GM12878 (cell line): ENCODE data around the gene UGT1A8. TPM values are rescaled to one million over a fixed set of nuclear protein-coding genes. Genes with fewer than 3 reads are reported as not detected.
"Not testable (repeated sequence)": the region's sequence is repeated elsewhere in the genome, so short reads cannot be mapped to it uniquely, and the experiment has no call there.

Experiments
- ATAC-seq: fragments of 200-7000 bp; cut with Tn5 transposase; 3 replicates; pipeline ENCODE4 v1.9.1; 2020; ENCODE audit warnings: mild to moderate bottlenecking, moderate library complexity
- BruUV-seq: library from RNA; stranded (reverse); fragments of 400-500 nt; replicated peaks from 2 replicates; lab custom pipeline; 2021; lab: Mats Ljungman, UMichigan
- CTCF ChIA-PET: fragments of 300-600 bp; sonication (Branson Sonifier 250); formaldehyde crosslinking; extraction: SDS; loops from one replicate; lab custom pipeline; 2021; ENCODE audit warnings: inconsistent platforms; lab: Yijun Ruan, JAX
- POLR2A ChIA-PET: fragments of 350-600 bp; formaldehyde crosslinking; extraction: SDS; loops from one replicate; lab custom pipeline; 2021; ENCODE audit warnings: inconsistent platforms; lab: Charles Lee
- RAD21 ChIA-PET: fragments of 300-600 bp; sonication (Branson Sonifier 250); formaldehyde crosslinking; loops from one replicate; lab custom pipeline; 2023; ENCODE audit warnings: antibody characterized with exemption; ENCODE audit not compliant: unreplicated experiment; lab: Charles Lee
- SMC1A ChIA-PET: fragments of 300-600 bp; sonication (Branson Sonifier 250); formaldehyde crosslinking; loops from one replicate; lab custom pipeline; 2023; ENCODE audit not compliant: unreplicated experiment, uncharacterized antibody; lab: Charles Lee
- DNase-seq: peaks from one replicate; pipeline ENCODE4 v3.0.0-alpha.2; 2011; ENCODE audit warnings: low read depth, low spot score
- FAIRE-seq: peaks from 3 replicates; lab custom pipeline; 2011; peaks lifted over from hg19 to GRCh38; lab: Jason Lieb, UNC
- H2AFZ ChIP-seq: 2 replicates; pipeline ENCODE4 v1.6.0; 2011; ENCODE audit warnings: low read depth, low read length, control low read depth; ENCODE audit not compliant: control insufficient read depth
- H3K27ac ChIP-seq: 2 replicates; pipeline ENCODE4 v1.5.1; 2011; ENCODE audit warnings: control low read depth; ENCODE audit not compliant: control insufficient read depth, insufficient read depth
- H3K27me3 ChIP-seq, 2 experiments: replicated peaks in 1 of 2; 2 replicates each; pipeline versions ENCODE4 v1.6.0 to v1.6.1; 2011; ENCODE audit warnings: low read length in 1 of 2; ENCODE audit not compliant: control insufficient read depth in 2 of 2, insufficient read depth in 2 of 2
- H3K36me3 ChIP-seq, 2 experiments: 2 replicates each; pipeline ENCODE4 v1.5.1; 2011; ENCODE audit warnings: low read length in 1 of 2; ENCODE audit not compliant: control insufficient read depth in 2 of 2, insufficient read depth in 2 of 2
- H3K4me1 ChIP-seq: 2 replicates; pipeline ENCODE4 v1.6.1; 2011; ENCODE audit warnings: mild to moderate bottlenecking, low read length, moderate library complexity, mixed read lengths; ENCODE audit not compliant: control insufficient read depth, insufficient read depth
- H3K4me2 ChIP-seq: 2 replicates; pipeline ENCODE4 v1.6.0; 2011; ENCODE audit warnings: control low read depth; ENCODE audit not compliant: control insufficient read depth, insufficient read depth
- H3K4me3 ChIP-seq: fragments of 200-600 bp; sonication (generic); 2 replicates; pipeline ENCODE4 v1.5.1; 2016
- H3K79me2 ChIP-seq: 2 replicates; pipeline ENCODE4 v1.6.0; 2011; ENCODE audit warnings: low read length; ENCODE audit not compliant: control insufficient read depth, insufficient read depth
- H3K9ac ChIP-seq: 2 replicates; pipeline ENCODE4 v1.8.0; 2011; ENCODE audit warnings: low read length, control low read depth, mixed read lengths; ENCODE audit not compliant: control insufficient read depth, insufficient read depth
- H3K9me3 ChIP-seq: replicated peaks from 3 replicates; pipeline ENCODE4 v1.5.1; 2011; ENCODE audit warnings: mild to moderate bottlenecking, low read length; ENCODE audit not compliant: control insufficient read depth, insufficient read depth
- H4K20me1 ChIP-seq: 2 replicates; pipeline ENCODE4 v1.6.0; 2011; ENCODE audit not compliant: control insufficient read depth, insufficient read depth
- ASH2L ChIP-seq: fragments of 300-600, 200-600 bp; sonication (generic); IDR thresholded peaks from 2 replicates; pipeline ENCODE4 v1.6.1; 2017; ENCODE audit warnings: low read depth, mild to moderate bottlenecking, borderline replicate concordance
- EP300 ChIP-seq, 2 experiments: fragments of 150-350 bp in 1 of 2; IDR thresholded peaks; 2 replicates each; pipeline ENCODE4 v1.6.1; 2011 to 2012; ENCODE audit warnings: low read depth in 2 of 2, low read length in 2 of 2, borderline replicate concordance in 1 of 2, improper control_type of control experiment in 1 of 2, inconsistent platforms in 1 of 2; ENCODE audit not compliant: control insufficient read depth in 1 of 2
- IKZF2 ChIP-seq, 2 experiments: fragments of 450-650 bp; IDR thresholded peaks; 2 replicates each; pipeline ENCODE4 v1.6.1; 2017; ENCODE audit warnings: mild to moderate bottlenecking in 2 of 2, moderate library complexity in 2 of 2
- JUND ChIP-seq: IDR thresholded peaks from 2 replicates; pipeline ENCODE4 v1.6.1; 2012; ENCODE audit warnings: low read depth, mild to moderate bottlenecking, low read length, improper control_type of control experiment, moderate library complexity
- KDM1A ChIP-seq: fragments of 200-600 bp; sonication (generic); IDR thresholded peaks from 2 replicates; pipeline ENCODE4 v1.6.1; 2016; ENCODE audit warnings: borderline replicate concordance
- MAX ChIP-seq: IDR thresholded peaks from 2 replicates; pipeline ENCODE4 v1.6.1; 2012; ENCODE audit warnings: low read depth, low read length, improper control_type of control experiment
- NFYB ChIP-seq: IDR thresholded peaks from 2 replicates; pipeline ENCODE4 v1.6.1; 2011; ENCODE audit warnings: low read depth, mild to moderate bottlenecking, low read length, improper control_type of control experiment, moderate library complexity; ENCODE audit not compliant: insufficient read depth
- NR2F1 ChIP-seq: fragments of 450-650 bp; conservative IDR thresholded peaks from 2 replicates; pipeline ENCODE4 v1.6.1; 2017; ENCODE audit warnings: mild to moderate bottlenecking
- SREBF1 ChIP-seq: IDR thresholded peaks from 2 replicates; pipeline ENCODE4 v1.6.1; 2012; ENCODE audit warnings: mild to moderate bottlenecking, low read length
- STAT3 ChIP-seq: IDR thresholded peaks from 2 replicates; pipeline ENCODE4 v1.6.1; 2011; ENCODE audit warnings: low read depth, low read length, improper control_type of control experiment
- TAF1 ChIP-seq: IDR thresholded peaks from 2 replicates; pipeline ENCODE4 v1.6.1; 2011; ENCODE audit warnings: mild to moderate bottlenecking, low read depth, low read length, borderline replicate concordance
- YBX1 ChIP-seq: fragments of 450-650 bp; IDR thresholded peaks from 2 replicates; pipeline ENCODE4 v1.6.1; 2016; ENCODE audit warnings: antibody characterized with exemption
- ZSCAN29 ChIP-seq: fragments of 450-650 bp; IDR thresholded peaks from 2 replicates; pipeline ENCODE4 v1.6.1; 2017; ENCODE audit warnings: mild to moderate bottlenecking, moderate library complexity
- WGBS: methylation state at CpG from one replicate; pipeline ENCODE4 v1.1.6; 2016; ENCODE audit warnings: low lambda C conversion rate; ENCODE audit not compliant: insufficient replicate concordance, insufficient coverage; ENCODE audit errors: missing lambda C conversion rate; 5-methylcytosine and 5-hydroxymethylcytosine counted together
- in situ Hi-C: fragments of 300-500 bp; cut with MboI; formaldehyde crosslinking; loops from 9 replicates; pipeline ENCODE4 v1.14.3; 2018; ENCODE audit warnings: mixed read lengths
- intact Hi-C: fragments of 100-400 bp; cut with micrococcal nuclease; formaldehyde crosslinking; loops from one replicate; pipeline ENCODE4 v1.14.2; 2022; ENCODE audit not compliant: unreplicated experiment
- polyA plus RNA-seq, 11 experiments: library from polyadenylated mRNA; depleted of rRNA in 4 of 11; unstranded in 6 of 11; stranded (reverse) in 5 of 11; fragments of >200 nt; fragmentation: Nextera tagmentation in 4 of 11; fragmentation: Illumina TruSeq in 1 of 11; extraction: Ambion mirVana in 4 of 11; extraction: Trizol in 1 of 11; gene quantifications; 1 replicate in 1 of 11; 2 replicates in 10 of 11; pipeline versions ENCODE4 v1.2.1 to v1.2.3, GENCODE V29; 2011 to 2016; ENCODE audit warnings: inconsistent platforms in 2 of 11, missing spikeins in 2 of 11, low read depth in 1 of 11
- total RNA-seq, 4 experiments: library from RNA; depleted of rRNA in 3 of 4; stranded (reverse); fragments of >200 nt in 3 of 4; fragmentation: Illumina TruSeq in 1 of 4; extraction: Trizol in 1 of 4; gene quantifications; 2 replicates each; pipeline versions ENCODE4 v1.2.1 to v1.2.3, GENCODE V29; 2013 to 2021
- TF ChIP-seq, protein P1 (sequence below): fragments of 450-650 bp; IDR thresholded peaks from 2 replicates; pipeline ENCODE4 v1.6.1; 2017; ENCODE audit warnings: mild to moderate bottlenecking, moderate library complexity

The UGT1A8 gene
- total and polyA plus RNA-seq, 10 of the 15 experiments (the other 5 are each of a cell fraction or from before 2014, with no cell fraction given): not detected

GRCh38 chr2:233592706-233593105, 24.7 kb upstream of the UGT1A8 start:
- ATAC-seq (peak; percentile 29), FAIRE-seq (peak; percentile 44)
- DNase-seq, H2AFZ ChIP-seq, CTCF ChIA-PET, RAD21 ChIA-PET, H3K27ac ChIP-seq, H3K79me2 ChIP-seq, H3K27me3 ChIP-seq, H4K20me1 ChIP-seq, SMC1A ChIA-PET, H3K36me3 ChIP-seq, in situ Hi-C loops, H3K9ac ChIP-seq, H3K9me3 ChIP-seq, BruUV-seq, POLR2A ChIA-PET, intact Hi-C loops: not testable (repeated sequence)
- peak overlapping the region; percentile 38; the same call in 1 of the 2 replicates for H3K4me2 ChIP-seq
- peak overlapping the region; percentile 25; the same call in 1 of the 2 replicates for H3K4me3 ChIP-seq
- H3K4me1 ChIP-seq: peaks cover 15% of the 10 kb centered on the region
- WGBS: 7% methylated on average over 1 of the region's 1 CpG

- no peaks in the 10 kb centered on the region for H3K27me3 ChIP-seq
- ChIA-PET SMC1A (no interaction called here), RAD21 (no interaction called here), CTCF (no interaction called here), POLR2A (no interaction called here)
- H2AFZ ChIP-seq: no peak overlapping the region; the same call in 1 of the 2 replicates
- no TSS peak for BruUV-seq
- 0 out of 2 replicates have a peak overlapping the region, but pooled peaks have one; percentile 25 for H3K4me3 ChIP-seq
- no peak for FAIRE-seq
- peak overlapping the region; percentile 38; the same call in 1 of the 2 replicates for H3K4me2 ChIP-seq
- no peak overlapping the region for H3K9ac ChIP-seq
- H3K4me1 ChIP-seq: peaks cover 15% of the 10 kb centered on the region
- 5% methylated on average over 7 of the region's 8 CpGs for WGBS
- DNase-seq: peak; percentile 50
- no peaks in the 10 kb centered on the region for H3K36me3 ChIP-seq
- H3K9me3 ChIP-seq: peaks cover 7% of the 10 kb centered on the region
- no peaks in the 10 kb centered on the region for H4K20me1 ChIP-seq
- in situ Hi-C loops (no loop called here), intact Hi-C loops (no loop called here)
- peak; percentile 92 for ATAC-seq
- no peak overlapping the region for H3K27ac ChIP-seq
- no peaks in the 10 kb centered on the region for H3K79me2 ChIP-seq
- TF ChIP-seq EP300 (IDR thresholded peaks at IDR 0.05; ENCODE audit: borderline replicate concordance in 1 of 2, control insufficient read depth in 1 of 2, low read depth in 2 of 2, low read length in 2 of 2): peak in 1 of 2 experiments; percentile 48; a peak in 1 of 4 replicates
- TF ChIP-seq NR2F1: 0 out of 2 replicates have a peak, but pooled peaks have one; percentile 11
- TF ChIP-seq TAF1: no peak
- TF ChIP-seq NFYB: no peak
- TF ChIP-seq MAX: no peak
- TF ChIP-seq ASH2L: no peak
- TF ChIP-seq JUND: peak; percentile 14; the same call in 1 of the 2 replicates
- no peak for TF ChIP-seq YBX1
- no peak for TF ChIP-seq ZSCAN29
- TF ChIP-seq IKZF2 (IDR thresholded peaks at IDR 0.05): 0 out of 4 replicates have a peak, but pooled peaks have one; percentile 16 to 36
- TF ChIP-seq, protein P1, sequence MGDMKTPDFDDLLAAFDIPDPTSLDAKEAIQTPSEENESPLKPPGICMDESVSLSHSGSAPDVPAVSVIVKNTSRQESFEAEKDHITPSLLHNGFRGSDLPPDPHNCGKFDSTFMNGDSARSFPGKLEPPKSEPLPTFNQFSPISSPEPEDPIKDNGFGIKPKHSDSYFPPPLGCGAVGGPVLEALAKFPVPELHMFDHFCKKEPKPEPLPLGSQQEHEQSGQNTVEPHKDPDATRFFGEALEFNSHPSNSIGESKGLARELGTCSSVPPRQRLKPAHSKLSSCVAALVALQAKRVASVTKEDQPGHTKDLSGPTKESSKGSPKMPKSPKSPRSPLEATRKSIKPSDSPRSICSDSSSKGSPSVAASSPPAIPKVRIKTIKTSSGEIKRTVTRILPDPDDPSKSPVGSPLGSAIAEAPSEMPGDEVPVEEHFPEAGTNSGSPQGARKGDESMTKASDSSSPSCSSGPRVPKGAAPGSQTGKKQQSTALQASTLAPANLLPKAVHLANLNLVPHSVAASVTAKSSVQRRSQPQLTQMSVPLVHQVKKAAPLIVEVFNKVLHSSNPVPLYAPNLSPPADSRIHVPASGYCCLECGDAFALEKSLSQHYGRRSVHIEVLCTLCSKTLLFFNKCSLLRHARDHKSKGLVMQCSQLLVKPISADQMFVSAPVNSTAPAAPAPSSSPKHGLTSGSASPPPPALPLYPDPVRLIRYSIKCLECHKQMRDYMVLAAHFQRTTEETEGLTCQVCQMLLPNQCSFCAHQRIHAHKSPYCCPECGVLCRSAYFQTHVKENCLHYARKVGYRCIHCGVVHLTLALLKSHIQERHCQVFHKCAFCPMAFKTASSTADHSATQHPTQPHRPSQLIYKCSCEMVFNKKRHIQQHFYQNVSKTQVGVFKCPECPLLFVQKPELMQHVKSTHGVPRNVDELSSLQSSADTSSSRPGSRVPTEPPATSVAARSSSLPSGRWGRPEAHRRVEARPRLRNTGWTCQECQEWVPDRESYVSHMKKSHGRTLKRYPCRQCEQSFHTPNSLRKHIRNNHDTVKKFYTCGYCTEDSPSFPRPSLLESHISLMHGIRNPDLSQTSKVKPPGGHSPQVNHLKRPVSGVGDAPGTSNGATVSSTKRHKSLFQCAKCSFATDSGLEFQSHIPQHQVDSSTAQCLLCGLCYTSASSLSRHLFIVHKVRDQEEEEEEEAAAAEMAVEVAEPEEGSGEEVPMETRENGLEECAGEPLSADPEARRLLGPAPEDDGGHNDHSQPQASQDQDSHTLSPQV: no peak
- no peak for TF ChIP-seq STAT3
- TF ChIP-seq SREBF1: no peak
- TF ChIP-seq KDM1A: no peak
These were observed 24.2 kb upstream of the UGT1A8 start for GRCh38 chr2:233593201-233593600.
